Adrenal gland (tissue), 12 donors: Measurements from ENCODE around the gene MAPK1. TPM values are rescaled to one million over a fixed set of nuclear protein-coding genes. Genes with fewer than 3 reads are reported as not detected.

ENCODE experiments used
- DNase-seq, 7 donors: peaks; one replicate each; pipeline ENCODE4 v3.0.0-alpha.2; 2019 to 2020
- H3K27ac ChIP-seq, 5 donors: fragments of 200-600 bp; sonication (generic) in 4 of 5; 1 replicate in 3 of 5; 2 replicates in 2 of 5; pipeline versions ENCODE4 v1.5.1 to v1.8.0; 2016 to 2020; ENCODE audit warnings: mild to moderate bottlenecking in 1 of 5
- H3K27me3 ChIP-seq: fragments of 200-600 bp; 2 replicates; pipeline ENCODE4 v1.8.0; 2021
- H3K36me3 ChIP-seq, 2 donors: fragments of 200-600 bp; replicated peaks in 1 of 2; 1 replicate in 1 of 2; 2 replicates in 1 of 2; pipeline versions ENCODE4 v1.5.1 to v1.8.0; 2018 to 2022
- H3K4me1 ChIP-seq, 2 donors: fragments of 200-600 bp; replicated peaks in 1 of 2; 1 replicate in 1 of 2; 2 replicates in 1 of 2; pipeline versions ENCODE4 v1.5.1 to v1.8.0; 2018 to 2021
- H3K4me3 ChIP-seq, 4 donors: fragments of 200-600 bp; sonication (generic) in 3 of 4; one replicate each; pipeline ENCODE4 v1.5.1; 2016 to 2018
- H3K9me3 ChIP-seq, 3 donors: fragments of 200-600 bp; sonication (generic) in 1 of 3; replicated peaks in 1 of 3; 1 replicate in 2 of 3; 2 replicates in 1 of 3; pipeline versions ENCODE4 v1.5.1 to v1.8.0; 2016 to 2021
- POLR2A ChIP-seq, 2 donors: fragments of 450-650 bp; IDR thresholded peaks; one replicate each; pipeline ENCODE4 v1.6.1; 2017; ENCODE audit warnings: antibody characterized with exemption in 2 of 2, mild to moderate bottlenecking in 2 of 2, moderate library complexity in 1 of 2
- WGBS, 4 donors: extraction: QIAGEN DNeasy Blood & Tissue Kit in 2 of 4; methylation state at CpG; one replicate each; pipeline versions ENCODE4 v1.1.5 to v1.1.7; 2013 to 2017; 5-methylcytosine and 5-hydroxymethylcytosine counted together
- intact Hi-C, 2 donors: fragments of 100-400 bp; cut with DNase I; formaldehyde crosslinking; loops; one replicate each; pipeline versions ENCODE4 v1.14.1 to v1.15.0; 2022 to 2023
- polyA plus RNA-seq, 3 donors: library from polyadenylated mRNA; stranded (reverse); fragments of 200-250 nt in 2 of 3; fragments of 350-450 nt in 1 of 3; fragmentation: Illumina TruSeq in 1 of 3; extraction: RNeasy Lipid Tissue Mini Kit (QIAGEN cat#74804) in 1 of 3; gene quantifications; one replicate each; pipeline ENCODE4 v1.2.3, GENCODE V29; 2013 to 2014
- total RNA-seq, 9 donors: library from RNA; depleted of rRNA in 4 of 9; stranded (reverse); fragments of >200 nt in 4 of 9; fragments of 120-200 nt in 1 of 9; fragmentation: NEBNext Ultra II Directional in 1 of 9; extraction: Animal tissue kit (Norgen Biotek cat#: 25700) in 1 of 9; gene quantifications; one replicate each; pipeline versions ENCODE4 v1.1.0 to v1.2.4, GENCODE V29; 2013 to 2023
- TF ChIP-seq, protein P1 (sequence below), 6 experiments: fragments of 450-650 bp in 4 of 6; fragments of 200-600 bp in 2 of 6; sonication (generic) in 1 of 6; IDR thresholded peaks; 1 replicate in 5 of 6; 2 replicates in 1 of 6; pipeline versions ENCODE4 v1.5.1 to v1.8.0; 2016 to 2021; ENCODE audit warnings: antibody characterized with exemption in 6 of 6, mild to moderate bottlenecking in 2 of 6, moderate library complexity in 1 of 6
- donor health status: healthy with polysubstance abuse.
- donor health status: Bipolar disorder and iron deficiency.
- donor health status: DM: yes; HTN: yes; CAD: no.
- donor health status: DM: no; HTN: no; CAD: no.
- donor health status: DM: no; HTN: no; CAD: no.
- donor health status: DM: yes; HTN: yes; CAD: no.

MAPK1 gene
- total and polyA plus RNA-seq, 12 donors: 9.6 to 201 (median 94.4) TPM

- Histone ChIP-seq H3K4me3 (no peak overlapping the region), H3K4me1 (no peaks in the 10 kb centered on the region), H3K9me3 (no peaks in the 10 kb centered on the region), H3K27me3 (no peaks in the 10 kb centered on the region), H3K27ac (peak overlapping the region in 1 of 5 donors; percentile 4), H3K36me3 (peaks cover 0 to 74% of the 10 kb centered on the region in 2 donors)
- 85 to 93% (median 90%) methylated on average over 9 of the region's 9 CpGs for WGBS, 4 donors
- intact Hi-C loops: no loop called here
- TF ChIP-seq, protein P1, sequence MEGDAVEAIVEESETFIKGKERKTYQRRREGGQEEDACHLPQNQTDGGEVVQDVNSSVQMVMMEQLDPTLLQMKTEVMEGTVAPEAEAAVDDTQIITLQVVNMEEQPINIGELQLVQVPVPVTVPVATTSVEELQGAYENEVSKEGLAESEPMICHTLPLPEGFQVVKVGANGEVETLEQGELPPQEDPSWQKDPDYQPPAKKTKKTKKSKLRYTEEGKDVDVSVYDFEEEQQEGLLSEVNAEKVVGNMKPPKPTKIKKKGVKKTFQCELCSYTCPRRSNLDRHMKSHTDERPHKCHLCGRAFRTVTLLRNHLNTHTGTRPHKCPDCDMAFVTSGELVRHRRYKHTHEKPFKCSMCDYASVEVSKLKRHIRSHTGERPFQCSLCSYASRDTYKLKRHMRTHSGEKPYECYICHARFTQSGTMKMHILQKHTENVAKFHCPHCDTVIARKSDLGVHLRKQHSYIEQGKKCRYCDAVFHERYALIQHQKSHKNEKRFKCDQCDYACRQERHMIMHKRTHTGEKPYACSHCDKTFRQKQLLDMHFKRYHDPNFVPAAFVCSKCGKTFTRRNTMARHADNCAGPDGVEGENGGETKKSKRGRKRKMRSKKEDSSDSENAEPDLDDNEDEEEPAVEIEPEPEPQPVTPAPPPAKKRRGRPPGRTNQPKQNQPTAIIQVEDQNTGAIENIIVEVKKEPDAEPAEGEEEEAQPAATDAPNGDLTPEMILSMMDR (IDR thresholded peaks at IDR 0.05): no peak
- no peak for TF ChIP-seq POLR2A (IDR thresholded peaks at IDR 0.05)
- DNase-seq: no peak
These were observed 103.2 kb downstream of the MAPK1 start for GRCh38 chr22:21764038-21764804.

- Histone ChIP-seq H3K4me3 (no peak overlapping the region), H3K27ac (no peak overlapping the region), H3K4me1 (no peaks in the 10 kb centered on the region), H3K27me3 (no peaks in the 10 kb centered on the region), H3K9me3 (no peaks in the 10 kb centered on the region), H3K36me3 (peaks cover 0 to 61% of the 10 kb centered on the region in 2 donors)
- TF ChIP-seq, protein P1 (IDR thresholded peaks at IDR 0.05): no peak
- TF ChIP-seq POLR2A (IDR thresholded peaks at IDR 0.05): no peak
- intact Hi-C loops: no loop called here
- WGBS, 4 donors: 80 to 86% (median 84%) methylated on average over 13 of the region's 13 CpGs
- no peak for DNase-seq
These were observed 104.5 kb downstream of the MAPK1 start for GRCh38 chr22:21762712-21763581.

DNA sequence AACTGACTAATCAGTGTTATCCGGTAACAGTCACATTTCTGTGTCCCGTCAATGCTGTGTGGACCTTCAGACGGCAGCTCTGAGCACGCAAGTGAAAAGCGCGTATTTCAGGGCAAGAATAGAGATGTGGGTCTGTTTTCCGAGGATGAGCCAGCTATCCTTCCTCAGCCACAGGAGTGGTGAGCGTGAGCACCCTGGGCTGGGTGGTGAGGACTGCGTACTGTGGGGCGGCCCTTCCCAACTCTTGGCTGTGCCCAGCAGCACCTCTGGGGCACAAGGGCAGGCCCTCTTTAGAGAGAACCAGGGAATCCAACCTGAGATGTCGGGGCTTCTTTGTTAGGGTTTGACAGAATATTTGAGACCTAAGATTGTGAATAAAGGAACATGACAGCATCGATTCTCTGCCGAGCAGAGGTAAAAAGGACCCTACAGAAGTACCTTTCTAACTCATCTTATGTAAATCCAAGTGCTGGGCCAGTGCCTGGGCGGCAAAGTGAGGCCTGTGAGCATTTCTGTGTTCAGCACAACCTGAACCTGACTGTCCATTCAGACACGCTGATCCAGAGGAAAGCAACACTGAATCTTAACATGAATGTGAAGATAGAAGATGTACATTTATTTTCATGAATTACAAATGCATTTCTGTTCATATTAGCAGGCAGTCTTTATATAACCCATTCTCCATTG, 105.3 kb downstream of the MAPK1 start:
- H3K36me3 ChIP-seq: peaks cover 0 to 54% of the 10 kb centered on the region in 2 donors

More for the DNA sequence above, 105.3 kb downstream of the MAPK1 start:
- H3K27me3 ChIP-seq: no peaks in the 10 kb centered on the region
- H3K4me3 ChIP-seq: no peak overlapping the region
- H3K4me1 ChIP-seq: no peaks in the 10 kb centered on the region
- TF ChIP-seq POLR2A (IDR thresholded peaks at IDR 0.05): no peak
- TF ChIP-seq, protein P1 (IDR thresholded peaks at IDR 0.05): no peak
- no peak overlapping the region for H3K27ac ChIP-seq
- 87 to 94% (median 91%) methylated on average over 15 of the region's 15 CpGs for WGBS, 4 donors
- no peaks in the 10 kb centered on the region for H3K9me3 ChIP-seq
- no peak for DNase-seq
- intact Hi-C loops: no loop called here
